22Rv1 (cell line): ENCODE results near the gene LGALS7.

ENCODE experiments used
- H3K27ac ChIP-seq: fragments of 450-650 bp; 2 replicates; pipeline ENCODE4 v1.5.1; 2017
- CTCF ChIP-seq: fragments of 450-650 bp; IDR thresholded peaks from 2 replicates; pipeline ENCODE4 v1.5.1; 2017; ENCODE audit warnings: mild to moderate bottlenecking
- ZFX ChIP-seq: fragments of 450-650 bp; IDR thresholded peaks from 2 replicates; pipeline ENCODE4 v1.6.1; 2017; ENCODE audit warnings: antibody characterized with exemption, borderline replicate concordance

Gene LGALS7

GRCh38 chr19:38736413-38737280 is 36.7 kb downstream of the LGALS7 start:
- TF ChIP-seq CTCF: no peak
- TF ChIP-seq ZFX: no peak
- H3K27ac ChIP-seq: peak overlapping the region; percentile 75

- H3K27ac ChIP-seq: peak overlapping the region; percentile 75
- TF ChIP-seq ZFX: no peak
- no peak for TF ChIP-seq CTCF
Observed at GRCh38 chr19:38736036-38736412, 37.3 kb downstream of the LGALS7 start.

- TF ChIP-seq ZFX: no peak
- TF ChIP-seq CTCF: no peak
- H3K27ac ChIP-seq: peak overlapping the region; percentile 77
Observed at GRCh38 chr19:38735257-38735686, 38.0 kb downstream of the LGALS7 start.

- no peak for TF ChIP-seq CTCF
- no peak for TF ChIP-seq ZFX
- H3K27ac ChIP-seq: peak overlapping the region; percentile 77
Observed at GRCh38 chr19:38734426-38735256, 38.7 kb downstream of the LGALS7 start.

- peak overlapping the region; percentile 77 for H3K27ac ChIP-seq
- TF ChIP-seq ZFX (no peak), CTCF (no peak)
Observed at GRCh38 chr19:38734176-38734425, 39.2 kb downstream of the LGALS7 start.

GRCh38 chr19:38733493-38734175 is 39.7 kb downstream of the LGALS7 start:
- TF ChIP-seq ZFX (no peak), CTCF (no peak)
- H3K27ac ChIP-seq: peak overlapping the region; percentile 77
